Measurements from ENCODE around the gene RPS6KB2.

GRCh38 chr11:67411785-67412152 lies 16.5 kb upstream of the RPS6KB2 start:
- TF ChIP-seq ZNF253 (CRISPR knock-in tag; conservative IDR thresholded peaks at IDR 0.05): no peak
- TF ChIP-seq ZNF274 (IDR thresholded peaks at IDR 0.05; ENCODE audit: borderline replicate concordance, low read depth, low read length): no peak
- TF ChIP-seq ZNF263 (CRISPR knock-in tag; IDR thresholded peaks at IDR 0.05; ENCODE audit: borderline replicate concordance): no peak
- TF ChIP-seq CBX8 (IDR thresholded peaks at IDR 0.05; ENCODE audit: borderline replicate concordance, extremely low read depth, low read depth, low read length, poor library complexity, severe bottlenecking): no peak
- TF ChIP-seq XRCC5 (IDR thresholded peaks at IDR 0.05; ENCODE audit: low read depth, low read length): no peak
- TF ChIP-seq BHLHE40 (IDR thresholded peaks at IDR 0.05; ENCODE audit: low read length): no peak
- TF ChIP-seq PML (IDR thresholded peaks at IDR 0.05; ENCODE audit: low read length): no peak
- no peak for TF ChIP-seq CTCF (IDR thresholded peaks at IDR 0.05 in 2 of 3, conservative IDR thresholded peaks at IDR 0.05 in 1 of 3; ENCODE audit: insufficient read depth in 2 of 3, low read depth in 1 of 3, low read length in 3 of 3)
- no peak for TF ChIP-seq EZH2 (IDR thresholded peaks at IDR 0.05; ENCODE audit: borderline replicate concordance, low read depth, low read length)
- TF ChIP-seq LEF1 (IDR thresholded peaks at IDR 0.05): no peak
- no peak for TF ChIP-seq ARID1B (IDR thresholded peaks at IDR 0.05)
- TF ChIP-seq MCM7 (IDR thresholded peaks at IDR 0.05): no peak
- no peak for TF ChIP-seq GABPA (tag; conservative IDR thresholded peaks at IDR 0.05; ENCODE audit: low read depth)
- TF ChIP-seq HDGF (IDR thresholded peaks at IDR 0.05): no peak

Measured in K562 (cell line).